IMR-90 (cell line): ENCODE measurements around the gene KIRREL2. TPM values are rescaled to one million over a fixed set of nuclear protein-coding genes. Genes with fewer than 3 reads are reported as not detected.

Experiments used
- ATAC-seq: fragments of 200-7000 bp; cut with Tn5 transposase; 2 replicates; pipeline ENCODE4 v1.9.1; 2020; ENCODE audit warnings: low read depth, mild to moderate bottlenecking, moderate library complexity
- BruUV-seq: library from RNA; stranded (reverse); fragments of 400-500 nt; replicated peaks from 2 replicates; lab custom pipeline; 2021; lab: Mats Ljungman, UMichigan
- CTCF ChIA-PET: fragments of 300-600 bp; formaldehyde crosslinking; extraction: SDS; loops from one replicate; lab custom pipeline; 2021; ENCODE audit warnings: antibody characterized with exemption; lab: Yijun Ruan, JAX
- POLR2A ChIA-PET: fragments of 300-600 bp; sonication (Branson Sonifier 250); formaldehyde crosslinking; loops from one replicate; lab custom pipeline; 2022; ENCODE audit warnings: antibody characterized with exemption; ENCODE audit not compliant: unreplicated experiment; lab: Charles Lee
- DNase-seq: peaks from one replicate; pipeline ENCODE4 v3.0.0; 2013
- H2AFZ ChIP-seq: replicated peaks from 2 replicates; pipeline ENCODE3; 2013; ENCODE audit warnings: low read length, mild to moderate bottlenecking; ENCODE audit not compliant: poor library complexity
- H2AK5ac ChIP-seq: 2 replicates; pipeline ENCODE4 v1.6.1; 2013; ENCODE audit warnings: low read depth, low read length, inconsistent platforms
- H2AK9ac ChIP-seq: replicated peaks from 2 replicates; pipeline ENCODE3; 2013; ENCODE audit warnings: mild to moderate bottlenecking, low read depth, low read length, moderate library complexity; ENCODE audit not compliant: poor library complexity
- H2BK120ac ChIP-seq: 2 replicates; pipeline ENCODE4 v1.6.1; 2013; ENCODE audit warnings: low read depth, low read length, inconsistent platforms
- H2BK15ac ChIP-seq: 3 replicates; pipeline ENCODE4 v1.6.1; 2013; ENCODE audit warnings: low read depth, low read length, inconsistent platforms
- H2BK20ac ChIP-seq: 2 replicates; pipeline ENCODE4 v1.6.1; 2013; ENCODE audit warnings: low read depth, mild to moderate bottlenecking, inconsistent platforms, low read length, moderate library complexity
- H2BK5ac ChIP-seq: 2 replicates; pipeline ENCODE4 v1.6.1; 2013; ENCODE audit warnings: mild to moderate bottlenecking, low read depth, low read length, inconsistent platforms; ENCODE audit not compliant: poor library complexity, severe bottlenecking
- H3K14ac ChIP-seq: replicated peaks from 2 replicates; pipeline ENCODE4 v1.6.1; 2013; ENCODE audit warnings: low read depth, low read length, inconsistent platforms
- H3K18ac ChIP-seq: 2 replicates; pipeline ENCODE4 v1.6.1; 2013; ENCODE audit warnings: low read depth, low read length, control low read depth
- H3K23ac ChIP-seq: 2 replicates; pipeline ENCODE4 v1.6.1; 2013; ENCODE audit warnings: low read depth, low read length, inconsistent platforms
- H3K27ac ChIP-seq: 2 replicates; pipeline ENCODE4 v1.5.1; 2013; ENCODE audit warnings: mild to moderate bottlenecking, control low read depth, low read length; ENCODE audit not compliant: insufficient read depth
- H3K27me3 ChIP-seq: 2 replicates; pipeline ENCODE4 v1.6.1; 2013; ENCODE audit warnings: low read length; ENCODE audit not compliant: control insufficient read depth, insufficient read depth
- H3K36me3 ChIP-seq: 2 replicates; pipeline ENCODE4 v1.6.1; 2013; ENCODE audit warnings: low read length, mixed read lengths; ENCODE audit not compliant: control insufficient read depth, insufficient read depth
- H3K4ac ChIP-seq: 2 replicates; pipeline ENCODE4 v1.6.1; 2013; ENCODE audit warnings: low read depth, low read length, inconsistent platforms
- H3K4me1 ChIP-seq: 2 replicates; pipeline ENCODE4 v1.6.1; 2013; ENCODE audit warnings: low read length, mixed read lengths; ENCODE audit not compliant: control insufficient read depth, insufficient read depth
- H3K4me2 ChIP-seq: 2 replicates; pipeline ENCODE4 v1.6.1; 2013; ENCODE audit warnings: low read depth, mild to moderate bottlenecking, control low read depth, low read length, moderate library complexity
- H3K4me3 ChIP-seq: 2 replicates; pipeline ENCODE4 v1.5.1; 2013; ENCODE audit warnings: low read depth, mild to moderate bottlenecking, control low read depth, low read length, moderate library complexity; ENCODE audit not compliant: insufficient read depth
- H3K56ac ChIP-seq: 2 replicates; pipeline ENCODE4 v1.6.1; 2013; ENCODE audit warnings: low read length, inconsistent platforms; ENCODE audit not compliant: insufficient read depth; ENCODE audit errors: extremely low read depth
- H3K79me1 ChIP-seq, 2 experiments: 2 replicates each; pipeline ENCODE4 v1.6.1; 2013; ENCODE audit warnings: low read length in 2 of 2, inconsistent platforms in 1 of 2, low read depth in 1 of 2
- H3K9ac ChIP-seq: 2 replicates; pipeline ENCODE4 v1.6.1; 2013; ENCODE audit warnings: low read depth, low read length, control low read depth
- H3K9me1 ChIP-seq: 2 replicates; pipeline ENCODE4 v1.6.1; 2013; ENCODE audit warnings: low read length, inconsistent platforms; ENCODE audit not compliant: insufficient read depth
- H3K9me3 ChIP-seq: 2 replicates; pipeline ENCODE4 v1.6.1; 2013; ENCODE audit warnings: low read length; ENCODE audit not compliant: control insufficient read depth, insufficient read depth
- H4K20me1 ChIP-seq: 2 replicates; pipeline ENCODE4 v1.6.1; 2013; ENCODE audit warnings: low read length, inconsistent platforms; ENCODE audit not compliant: insufficient read depth
- H4K5ac ChIP-seq: 2 replicates; pipeline ENCODE4 v1.6.1; 2013; ENCODE audit warnings: mild to moderate bottlenecking, low read depth, low read length, control low read depth
- H4K8ac ChIP-seq, 2 experiments: 2 replicates each; pipeline ENCODE4 v1.6.1; 2013; ENCODE audit warnings: low read depth in 2 of 2, low read length in 2 of 2, control low read depth in 1 of 2, inconsistent platforms in 1 of 2
- H4K91ac ChIP-seq: 2 replicates; pipeline ENCODE4 v1.6.1; 2013; ENCODE audit warnings: low read depth, low read length, inconsistent platforms; ENCODE audit not compliant: insufficient read depth
- BHLHE40 ChIP-seq: fragments of 150-350 bp; IDR thresholded peaks from 2 replicates; pipeline ENCODE4 v1.6.1; 2016; ENCODE audit warnings: mild to moderate bottlenecking, low read depth, low read length
- CEBPB ChIP-seq: IDR thresholded peaks from 2 replicates; pipeline ENCODE4 v1.6.1; 2012; ENCODE audit warnings: low read depth, low read length, improper control_type of control experiment
- CHD1 ChIP-seq: IDR thresholded peaks from 2 replicates; pipeline ENCODE4 v1.6.1; 2012; ENCODE audit warnings: low read depth, low read length, improper control_type of control experiment
- FOS ChIP-seq: fragments of 150-350 bp; IDR thresholded peaks from 2 replicates; pipeline ENCODE4 v1.6.1; 2016; ENCODE audit warnings: low read depth, low read length
- MAFK ChIP-seq: IDR thresholded peaks from 2 replicates; pipeline ENCODE4 v1.6.1; 2012; ENCODE audit warnings: low read depth, low read length, improper control_type of control experiment
- MAZ ChIP-seq: IDR thresholded peaks from 2 replicates; pipeline ENCODE4 v1.6.1; 2012; ENCODE audit warnings: low read depth, mild to moderate bottlenecking, low read length, improper control_type of control experiment, moderate library complexity, borderline replicate concordance
- NFE2L2 ChIP-seq: fragments of 150-350 bp; IDR thresholded peaks from 2 replicates; pipeline ENCODE4 v1.6.1; 2016; ENCODE audit warnings: low read depth, mild to moderate bottlenecking, low read length
- POLR2A ChIP-seq: IDR thresholded peaks from 2 replicates; pipeline ENCODE4 v1.6.1; 2012; ENCODE audit warnings: mild to moderate bottlenecking, low read depth, low read length
- RAD21 ChIP-seq: IDR thresholded peaks from 2 replicates; pipeline ENCODE4 v1.6.1; 2012; ENCODE audit warnings: low read length, improper control_type of control experiment
- RCOR1 ChIP-seq: IDR thresholded peaks from 2 replicates; pipeline ENCODE4 v1.6.1; 2012; ENCODE audit warnings: mild to moderate bottlenecking, low read length, improper control_type of control experiment; ENCODE audit not compliant: insufficient replicate concordance
- RFX5 ChIP-seq: IDR thresholded peaks from 2 replicates; pipeline ENCODE4 v1.8.0; 2012; ENCODE audit warnings: low read depth, mild to moderate bottlenecking, low read length, moderate library complexity
- SMC3 ChIP-seq: fragments of 150-350 bp; IDR thresholded peaks from 2 replicates; pipeline ENCODE4 v1.6.1; 2016; ENCODE audit warnings: low read depth, mild to moderate bottlenecking, antibody characterized with exemption, low read length, moderate library complexity
- WGBS, 2 experiments: methylation state at CpG; one replicate each; pipeline versions ENCODE4 v1.1.5 to v1.1.7; 2013; ENCODE audit warnings: missing lambda C conversion rate in 2 of 2; ENCODE audit not compliant: insufficient read length in 1 of 2; ENCODE audit errors: extremely low coverage in 2 of 2; 5-methylcytosine and 5-hydroxymethylcytosine counted together
- dilution Hi-C: fragments of 300-500 bp; cut with HindIII; formaldehyde crosslinking; loops from one replicate; pipeline ENCODE4 v1.14.3; 2018; ENCODE audit warnings: low sequenced_read_pairs; ENCODE audit not compliant: unreplicated experiment
- in situ Hi-C: fragments of 300-500 bp; cut with MboI; formaldehyde crosslinking; loops from 3 replicates; pipeline ENCODE4 v1.14.3; 2019; ENCODE audit warnings: low sequenced_read_pairs, inconsistent platforms, mixed read lengths
- intact Hi-C: fragments of 100-400 bp; cut with micrococcal nuclease; formaldehyde crosslinking; loops from 2 replicates; pipeline ENCODE4 v1.10.0; 2022
- polyA plus RNA-seq, 3 experiments: library from polyadenylated mRNA; depleted of rRNA; stranded (reverse); fragments of >200 nt; gene quantifications; 2 replicates each; pipeline ENCODE4 v1.2.3, GENCODE V29; 2012; ENCODE audit warnings: low replicate concordance in 1 of 3
- total RNA-seq: library from RNA; depleted of rRNA; stranded (reverse); fragments of >200 nt; gene quantifications from 2 replicates; pipeline ENCODE4 v1.2.3, GENCODE V29; 2012
- TF ChIP-seq, protein P1 (sequence below): conservative IDR thresholded peaks from 2 replicates; pipeline ENCODE4 v1.5.1; 2012; ENCODE audit warnings: mild to moderate bottlenecking, low read depth, low read length, improper control_type of control experiment
- TF ChIP-seq, protein P2 (sequence below): fragments of 150-350 bp; IDR thresholded peaks from 2 replicates; pipeline ENCODE4 v1.6.1; 2017; ENCODE audit warnings: mild to moderate bottlenecking, antibody characterized with exemption, low read length, low read depth
- TF ChIP-seq, protein P3 (sequence below): fragments of 150-350 bp; IDR thresholded peaks from 2 replicates; pipeline ENCODE4 v1.6.1; 2016; ENCODE audit warnings: low read depth, mild to moderate bottlenecking, low read length, moderate library complexity, borderline replicate concordance

Gene KIRREL2
- total and polyA plus RNA-seq, 2 of the 4 experiments (the other 2 are of a cell fraction): not detected

DNA sequence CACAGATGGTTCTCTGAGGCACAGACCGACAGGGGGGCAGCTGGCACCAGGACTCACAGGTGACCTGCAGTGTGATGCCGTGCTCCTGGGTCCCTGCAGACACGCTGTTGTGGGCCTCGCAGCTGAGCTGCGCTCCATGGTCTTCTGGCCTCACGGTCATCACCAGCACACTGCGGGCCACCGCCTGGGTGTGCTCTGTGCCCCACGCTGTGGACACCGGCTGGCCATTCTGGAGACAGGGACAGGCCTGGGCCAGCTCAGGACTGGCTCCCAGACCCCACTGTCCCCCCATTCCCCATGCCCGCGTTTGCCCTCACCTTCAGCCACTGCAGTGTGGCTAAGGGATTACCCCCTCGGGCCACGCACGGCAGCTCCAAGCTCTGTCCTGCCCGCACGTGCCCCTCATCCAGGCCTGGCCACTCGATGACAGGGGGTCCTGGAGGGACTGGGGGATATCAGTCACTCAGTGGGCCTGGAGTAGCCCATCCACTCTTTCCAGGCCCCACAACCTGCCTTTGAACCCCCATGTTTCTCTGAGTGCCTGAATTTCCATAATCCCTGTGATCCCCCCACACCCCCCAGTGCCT lies 7.7 kb upstream of the KIRREL2 start:
- Histone ChIP-seq H2BK15ac (no peak overlapping the region), H3K4ac (no peak overlapping the region), H2AK5ac (no peak overlapping the region), H3K4me1 (peaks cover 4% of the 10 kb centered on the region; the same call in 1 of the 2 replicates), H3K23ac (no peak overlapping the region), H2AK9ac (no peak overlapping the region), H4K20me1 (no peaks in the 10 kb centered on the region), H3K79me1 (no peaks in the 10 kb centered on the region), H3K9ac (no peak overlapping the region), H3K27ac (no peak overlapping the region), H3K9me3 (peaks cover 6% of the 10 kb centered on the region; the same call in 1 of the 2 replicates), H4K5ac (no peak overlapping the region), H3K56ac (no peak overlapping the region), H3K27me3 (peaks cover 72% of the 10 kb centered on the region), H4K8ac (no peak overlapping the region), H4K91ac (no peak overlapping the region), H3K14ac (no peak overlapping the region), H2BK5ac (no peak overlapping the region), H3K4me2 (no peak overlapping the region), H3K4me3 (no peak overlapping the region), H3K36me3 (no peaks in the 10 kb centered on the region), H2BK120ac (no peak overlapping the region), H3K9me1 (no peaks in the 10 kb centered on the region), H3K18ac (no peak overlapping the region), H2AFZ (no peak overlapping the region), H2BK20ac (no peak overlapping the region)
- ATAC-seq: no peak
- dilution Hi-C loops (no loop called here), in situ Hi-C loops (no loop called here), intact Hi-C loops (no loop called here)
- POLR2A ChIA-PET: no interaction called here
- CTCF ChIA-PET: no interaction called here
- no TSS peak for BruUV-seq
- 70% methylated on average over 9 of the region's 18 CpGs; no CpG with 5 or more reads in 1 of the 2 experiments for WGBS, 2 experiments
- DNase-seq: no peak
- TF ChIP-seq NFE2L2 (no peak), BHLHE40 (no peak), MAFK (no peak), RFX5 (no peak), FOS (no peak), POLR2A (no peak), CHD1 (no peak), SMC3 (no peak), CEBPB (no peak), MAZ (no peak), RAD21 (no peak), RCOR1 (no peak)
- TF ChIP-seq, protein P1, sequence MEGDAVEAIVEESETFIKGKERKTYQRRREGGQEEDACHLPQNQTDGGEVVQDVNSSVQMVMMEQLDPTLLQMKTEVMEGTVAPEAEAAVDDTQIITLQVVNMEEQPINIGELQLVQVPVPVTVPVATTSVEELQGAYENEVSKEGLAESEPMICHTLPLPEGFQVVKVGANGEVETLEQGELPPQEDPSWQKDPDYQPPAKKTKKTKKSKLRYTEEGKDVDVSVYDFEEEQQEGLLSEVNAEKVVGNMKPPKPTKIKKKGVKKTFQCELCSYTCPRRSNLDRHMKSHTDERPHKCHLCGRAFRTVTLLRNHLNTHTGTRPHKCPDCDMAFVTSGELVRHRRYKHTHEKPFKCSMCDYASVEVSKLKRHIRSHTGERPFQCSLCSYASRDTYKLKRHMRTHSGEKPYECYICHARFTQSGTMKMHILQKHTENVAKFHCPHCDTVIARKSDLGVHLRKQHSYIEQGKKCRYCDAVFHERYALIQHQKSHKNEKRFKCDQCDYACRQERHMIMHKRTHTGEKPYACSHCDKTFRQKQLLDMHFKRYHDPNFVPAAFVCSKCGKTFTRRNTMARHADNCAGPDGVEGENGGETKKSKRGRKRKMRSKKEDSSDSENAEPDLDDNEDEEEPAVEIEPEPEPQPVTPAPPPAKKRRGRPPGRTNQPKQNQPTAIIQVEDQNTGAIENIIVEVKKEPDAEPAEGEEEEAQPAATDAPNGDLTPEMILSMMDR: no peak
- TF ChIP-seq, protein P2, sequence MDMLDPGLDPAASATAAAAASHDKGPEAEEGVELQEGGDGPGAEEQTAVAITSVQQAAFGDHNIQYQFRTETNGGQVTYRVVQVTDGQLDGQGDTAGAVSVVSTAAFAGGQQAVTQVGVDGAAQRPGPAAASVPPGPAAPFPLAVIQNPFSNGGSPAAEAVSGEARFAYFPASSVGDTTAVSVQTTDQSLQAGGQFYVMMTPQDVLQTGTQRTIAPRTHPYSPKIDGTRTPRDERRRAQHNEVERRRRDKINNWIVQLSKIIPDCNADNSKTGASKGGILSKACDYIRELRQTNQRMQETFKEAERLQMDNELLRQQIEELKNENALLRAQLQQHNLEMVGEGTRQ: no peak
- TF ChIP-seq, protein P3, sequence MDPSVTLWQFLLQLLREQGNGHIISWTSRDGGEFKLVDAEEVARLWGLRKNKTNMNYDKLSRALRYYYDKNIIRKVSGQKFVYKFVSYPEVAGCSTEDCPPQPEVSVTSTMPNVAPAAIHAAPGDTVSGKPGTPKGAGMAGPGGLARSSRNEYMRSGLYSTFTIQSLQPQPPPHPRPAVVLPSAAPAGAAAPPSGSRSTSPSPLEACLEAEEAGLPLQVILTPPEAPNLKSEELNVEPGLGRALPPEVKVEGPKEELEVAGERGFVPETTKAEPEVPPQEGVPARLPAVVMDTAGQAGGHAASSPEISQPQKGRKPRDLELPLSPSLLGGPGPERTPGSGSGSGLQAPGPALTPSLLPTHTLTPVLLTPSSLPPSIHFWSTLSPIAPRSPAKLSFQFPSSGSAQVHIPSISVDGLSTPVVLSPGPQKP: no peak
